ENCODE data around the gene IRX4. TPM values are rescaled to one million over a fixed set of nuclear protein-coding genes. Genes with fewer than 3 reads are reported as not detected.

Gene IRX4
- total and polyA plus RNA-seq, 2 of the 4 experiments (the other 2 are of a cell fraction), result not detected

DNA sequence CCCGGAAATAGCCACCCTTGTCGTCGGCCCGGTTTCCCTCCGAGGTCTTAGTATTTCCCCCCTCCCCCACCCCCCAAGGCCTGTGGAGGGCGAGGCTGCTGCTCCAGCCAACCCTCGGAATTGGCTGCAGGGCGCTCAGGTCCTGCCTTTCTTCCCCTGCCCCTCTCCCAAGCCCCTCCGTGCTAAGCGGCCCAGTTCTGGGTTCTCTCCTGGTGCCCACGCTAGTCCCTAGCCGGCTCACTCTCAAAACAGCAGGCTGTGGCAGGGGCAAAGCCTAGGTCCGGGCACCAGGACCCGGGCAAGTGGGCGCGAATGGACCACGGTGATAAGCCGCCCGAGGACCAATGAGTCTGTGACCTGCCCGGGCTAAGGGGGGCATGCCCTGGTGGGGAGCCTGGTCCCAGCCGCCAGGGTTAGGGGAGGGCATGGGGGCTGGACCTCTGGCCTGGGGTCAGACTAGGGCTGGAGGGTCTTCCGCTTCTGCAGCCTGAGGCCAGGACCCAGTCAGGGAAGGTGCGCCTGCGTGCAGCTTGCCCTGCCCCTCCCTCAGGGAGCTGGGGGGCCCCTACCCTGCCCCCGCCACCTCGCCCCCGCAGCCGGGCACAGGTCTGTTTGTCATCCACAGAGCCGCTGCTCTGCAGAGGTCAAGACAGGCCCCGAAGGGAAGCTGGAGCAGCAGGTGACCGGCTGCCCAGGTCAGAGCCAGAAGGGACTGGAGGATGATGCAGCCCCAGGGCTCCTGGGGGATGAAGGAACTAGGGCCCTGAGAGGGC is 5.0 kb upstream of the IRX4 start:
- no peak overlapping the region for H3K4me2 ChIP-seq (ENCODE audit: low read depth, low read length)
- BruUV-seq (replicated peaks), result no TSS peak
- no peak overlapping the region for H3K27ac ChIP-seq (ENCODE audit: insufficient read depth, low read length)
- no peak overlapping the region for H2AFZ ChIP-seq (replicated peaks; ENCODE audit: low read length, poor library complexity)
- H3K4me1 ChIP-seq (ENCODE audit: control insufficient read depth, insufficient read depth, low read length), result no peaks in the 10 kb centered on the region
- POLR2A ChIA-PET (ENCODE audit: unreplicated experiment), result no interaction called here
- H3K23ac ChIP-seq (ENCODE audit: low read depth, low read length), result no peak overlapping the region
- peaks cover 71% of the 10 kb centered on the region for H3K27me3 ChIP-seq (ENCODE audit: control insufficient read depth, insufficient read depth, low read length)
- CTCF ChIA-PET, result no interaction called here
- H4K8ac ChIP-seq (ENCODE audit: low read depth in 2 of 2, low read length in 2 of 2), result no peak overlapping the region
- H4K20me1 ChIP-seq (ENCODE audit: insufficient read depth, low read length), result no peaks in the 10 kb centered on the region
- H2AK9ac ChIP-seq (replicated peaks; ENCODE audit: low read depth, low read length, poor library complexity), result no peak overlapping the region
- no peak for TF ChIP-seq CHD1 (IDR thresholded peaks at IDR 0.05; ENCODE audit: low read depth, low read length)
- no peak for TF ChIP-seq RAD21 (IDR thresholded peaks at IDR 0.05; ENCODE audit: low read length)
- no peak for TF ChIP-seq MXI1 (IDR thresholded peaks at IDR 0.05; ENCODE audit: borderline replicate concordance, low read depth, low read length)
- TF ChIP-seq CEBPB (IDR thresholded peaks at IDR 0.05; ENCODE audit: low read depth, low read length), result no peak
- no peak for TF ChIP-seq BHLHE40 (IDR thresholded peaks at IDR 0.05; ENCODE audit: low read depth, low read length)
- TF ChIP-seq ELK1 (IDR thresholded peaks at IDR 0.05; ENCODE audit: borderline replicate concordance, low read depth, low read length), result no peak
- TF ChIP-seq CTCF (conservative IDR thresholded peaks at IDR 0.05; ENCODE audit: low read depth, low read length), result no peak
- TF ChIP-seq MAFK (IDR thresholded peaks at IDR 0.05; ENCODE audit: low read depth, low read length), result no peak
- TF ChIP-seq SMC3 (IDR thresholded peaks at IDR 0.05; ENCODE audit: low read depth, low read length), result no peak
- TF ChIP-seq FOS (IDR thresholded peaks at IDR 0.05; ENCODE audit: low read depth, low read length), result no peak
- no peak for TF ChIP-seq POLR2A (IDR thresholded peaks at IDR 0.05; ENCODE audit: low read depth, low read length)
- no peak for TF ChIP-seq RCOR1 (IDR thresholded peaks at IDR 0.05; ENCODE audit: insufficient replicate concordance, low read length)
- TF ChIP-seq USF2 (IDR thresholded peaks at IDR 0.05; ENCODE audit: low read depth, low read length), result no peak
- TF ChIP-seq RFX5 (IDR thresholded peaks at IDR 0.05; ENCODE audit: low read depth, low read length), result no peak
- no peak for TF ChIP-seq NFE2L2 (IDR thresholded peaks at IDR 0.05; ENCODE audit: low read depth, low read length)
- TF ChIP-seq MAZ (IDR thresholded peaks at IDR 0.05; ENCODE audit: borderline replicate concordance, low read depth, low read length), result no peak
- ATAC-seq (ENCODE audit: low read depth) (no peak), DNase-seq (no peak)
- H2BK15ac ChIP-seq (ENCODE audit: low read depth, low read length), result no peak overlapping the region
- no peak overlapping the region for H2BK5ac ChIP-seq (ENCODE audit: low read depth, low read length, poor library complexity, severe bottlenecking)
- in situ Hi-C loops (cut with MboI; ENCODE audit: low sequenced_read_pairs), result no loop called here
- 20% methylated on average over 3 of the region's 31 CpGs; no CpG with 5 or more reads in 1 of the 2 experiments for WGBS, 2 experiments (ENCODE audit: extremely low coverage in 2 of 2, insufficient read length in 1 of 2)
- H3K4me3 ChIP-seq (ENCODE audit: insufficient read depth, low read depth, low read length), result no peak overlapping the region
- H2BK20ac ChIP-seq (ENCODE audit: low read depth, low read length), result no peak overlapping the region
- H3K18ac ChIP-seq (ENCODE audit: low read depth, low read length), result no peak overlapping the region
- dilution Hi-C loops (cut with HindIII; ENCODE audit: low sequenced_read_pairs, unreplicated experiment), result no loop called here
- H3K9me3 ChIP-seq (ENCODE audit: control insufficient read depth, insufficient read depth, low read length), result no peaks in the 10 kb centered on the region
- H3K14ac ChIP-seq (replicated peaks; ENCODE audit: low read depth, low read length), result no peak overlapping the region
- H3K4ac ChIP-seq (ENCODE audit: low read depth, low read length), result no peak overlapping the region
- no peak overlapping the region for H2AK5ac ChIP-seq (ENCODE audit: low read depth, low read length)
- H3K9me1 ChIP-seq (ENCODE audit: insufficient read depth, low read length), result no peaks in the 10 kb centered on the region
- no peak overlapping the region for H3K56ac ChIP-seq (ENCODE audit: extremely low read depth, insufficient read depth, low read length)
- H3K36me3 ChIP-seq (ENCODE audit: control insufficient read depth, insufficient read depth, low read length), result no peaks in the 10 kb centered on the region
- no peaks in the 10 kb centered on the region for H3K79me1 ChIP-seq (ENCODE audit: low read depth in 1 of 2, low read length in 2 of 2)
- intact Hi-C loops (cut with micrococcal nuclease), result no loop called here
- no peak overlapping the region for H4K5ac ChIP-seq (ENCODE audit: low read depth, low read length)
- no peak overlapping the region for H2BK120ac ChIP-seq (ENCODE audit: low read depth, low read length)
- no peak overlapping the region for H4K91ac ChIP-seq (ENCODE audit: insufficient read depth, low read depth, low read length)
- no peak overlapping the region for H3K9ac ChIP-seq (ENCODE audit: low read depth, low read length)
